ENCODE data around the gene RAB13.

The RAB13 gene

GRCh38 chr1:153932156-153933131 lies 53.7 kb downstream of the RAB13 start:
- no peak for DNase-seq
